Measurements from ENCODE around the gene CTU2.
"Not testable (repeated sequence)": the region's sequence is repeated elsewhere in the genome, so short reads cannot be mapped to it uniquely, and the experiment has no call there.

CTU2 gene

GRCh38 chr16:88706229-88706964 is at the start of gene CTU2, which contains the start of gene RNF166:
TSS of gene CTU2 (plus strand) at chr16:88706503. CDS start at chr16:88706531, 28 bp downstream.
TSS of gene RNF166 (minus strand) at chr16:88706408. CDS start at chr16:88706325, 83 bp downstream.
- DNase-seq, result peak; percentile 94

DNA sequence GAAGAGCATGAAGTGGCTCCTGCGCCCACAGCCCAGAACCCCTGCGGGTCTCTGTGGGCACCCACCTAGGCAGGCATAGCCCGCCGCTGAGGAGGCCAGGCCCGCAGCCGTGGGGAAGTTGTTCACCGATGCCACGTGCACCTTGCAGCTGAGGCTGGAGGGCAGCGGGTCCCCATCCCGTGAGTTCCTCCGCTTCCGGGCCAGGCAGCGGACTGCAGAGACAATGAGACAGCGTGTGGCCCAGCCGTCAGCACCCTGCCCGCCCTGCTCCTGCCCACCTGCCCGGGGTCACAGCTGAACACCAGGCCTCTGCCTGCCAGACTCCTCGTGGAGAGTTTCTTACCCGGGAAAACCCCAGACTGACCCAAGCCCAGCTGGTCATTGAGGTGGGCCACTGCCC is 48.9 kb upstream of the CTU2 start:
- no peak for DNase-seq

DNA sequence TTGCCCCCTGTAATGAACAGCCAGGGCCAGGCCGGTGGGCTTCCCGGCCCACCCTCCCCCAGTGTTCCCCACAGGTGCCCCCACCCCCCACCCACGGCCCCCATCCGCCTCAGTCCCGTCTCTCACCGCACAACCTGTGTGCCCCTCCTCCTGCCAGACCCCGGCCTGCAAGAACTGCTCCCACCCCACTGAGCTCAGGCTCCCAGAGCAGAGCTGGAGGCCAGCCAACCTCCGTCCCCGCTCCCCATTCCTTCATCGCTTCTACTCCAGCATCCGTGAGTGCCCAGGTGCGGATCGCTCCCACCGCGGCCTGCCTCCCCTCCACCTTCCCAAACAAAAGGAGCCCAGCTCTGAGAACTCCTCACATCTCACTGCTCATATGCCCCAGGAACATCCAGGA is 47.6 kb upstream of the CTU2 start:
- DNase-seq, result no peak

- DNase-seq, result no peak
Observed at GRCh38 chr16:88659160-88659559, 47.1 kb upstream of the CTU2 start.

- no peak for DNase-seq
Observed at GRCh38 chr16:88661468-88661867, 44.8 kb upstream of the CTU2 start.

DNA sequence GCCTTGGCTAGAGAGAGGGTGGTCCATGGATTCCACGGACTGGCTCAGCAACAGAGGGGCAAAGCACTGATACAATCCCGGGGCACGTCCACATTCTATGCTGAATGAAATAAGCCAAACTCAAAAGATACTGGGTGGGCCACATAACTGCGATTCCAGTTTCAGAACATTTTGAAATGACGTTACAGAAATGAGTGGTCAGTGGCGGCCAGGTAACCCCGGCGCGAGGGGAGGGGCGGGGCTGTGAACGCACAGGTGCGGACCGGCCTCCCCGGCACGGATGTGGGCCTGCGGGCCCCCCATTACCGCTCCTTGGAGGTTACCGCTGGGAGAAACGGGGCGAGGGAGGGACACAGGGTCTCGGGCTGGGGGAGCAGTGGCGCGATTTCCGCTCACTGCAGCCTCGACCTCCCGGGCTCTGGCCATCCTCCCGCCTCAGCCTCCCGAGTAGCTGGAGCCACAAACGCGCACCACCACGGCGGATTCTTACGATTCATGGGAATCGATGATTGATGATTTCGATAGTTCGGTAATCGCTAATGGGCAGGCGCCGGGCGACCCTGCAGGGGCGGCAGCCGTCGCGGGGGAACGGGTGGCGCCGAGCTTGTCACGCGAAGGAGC is 44.0 kb upstream of the CTU2 start:
- DNase-seq, result no peak

DNA sequence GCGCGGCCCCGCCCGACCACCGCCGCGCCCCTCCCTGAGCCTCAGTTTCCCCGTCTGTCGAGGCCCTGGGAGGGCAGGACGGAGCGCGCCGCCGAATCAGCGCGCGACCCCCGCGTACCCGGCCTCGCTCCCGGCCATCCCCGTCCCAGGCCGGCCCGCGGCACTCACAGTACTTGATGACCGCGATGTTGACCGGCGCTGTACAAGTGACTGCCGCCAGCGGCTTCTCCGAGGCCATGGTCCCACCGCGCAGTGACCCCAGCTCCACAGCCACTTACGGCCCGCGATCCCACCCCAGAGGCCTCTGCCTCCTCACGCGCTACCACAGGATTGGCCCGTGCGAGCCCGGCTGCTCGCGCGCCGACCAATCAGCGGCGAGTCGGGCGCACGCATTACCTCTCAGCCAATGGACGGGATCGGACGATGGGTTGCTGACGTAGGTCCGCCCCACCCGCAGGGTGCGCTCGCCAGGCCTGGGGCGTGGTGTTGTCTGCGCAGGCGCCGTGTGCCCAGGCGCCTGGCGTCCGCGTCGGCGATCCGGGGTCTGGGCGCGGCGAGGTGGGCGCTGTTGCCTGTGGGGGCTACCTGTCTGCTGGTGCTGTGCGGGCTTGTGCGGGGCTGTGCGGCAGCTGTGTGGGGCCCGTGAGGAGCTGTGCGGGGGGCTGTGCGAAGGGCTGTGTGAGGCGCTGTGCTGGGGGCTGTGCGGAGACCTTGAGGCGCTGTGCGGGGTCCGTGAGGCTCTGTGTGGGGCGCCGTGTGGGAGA is 43.3 kb upstream of the CTU2 start, which contains the start of gene MVD:
TSS of gene MVD (minus strand) at position 249 of the 764 bp plus-strand sequence. CDS start at position 238, 11 bp downstream.
- DNase-seq, result peak; percentile 96

- DNase-seq, result no peak
Observed at GRCh38 chr16:88665148-88665547, 41.2 kb upstream of the CTU2 start.

DNA sequence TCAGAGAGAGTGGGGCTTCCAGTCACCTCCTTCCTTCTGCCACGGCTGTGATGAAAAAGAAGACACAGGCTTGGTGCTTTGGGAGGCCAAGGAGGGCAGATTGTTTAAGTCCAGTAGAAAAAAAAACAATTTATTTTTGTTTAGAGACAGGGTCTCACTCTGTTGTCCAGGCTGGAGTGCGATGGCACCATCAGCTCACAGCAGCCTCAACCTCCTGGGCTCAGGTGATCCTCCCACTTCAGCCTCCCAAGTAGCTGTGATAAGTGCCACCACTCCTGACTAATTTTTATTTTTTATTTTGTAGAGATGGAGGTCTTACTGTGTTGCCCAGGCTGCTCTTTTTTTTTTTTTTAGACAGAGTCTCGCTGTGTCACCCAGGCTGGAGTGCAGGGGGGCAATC is 40.7 kb upstream of the CTU2 start:
- no peak for DNase-seq

DNA sequence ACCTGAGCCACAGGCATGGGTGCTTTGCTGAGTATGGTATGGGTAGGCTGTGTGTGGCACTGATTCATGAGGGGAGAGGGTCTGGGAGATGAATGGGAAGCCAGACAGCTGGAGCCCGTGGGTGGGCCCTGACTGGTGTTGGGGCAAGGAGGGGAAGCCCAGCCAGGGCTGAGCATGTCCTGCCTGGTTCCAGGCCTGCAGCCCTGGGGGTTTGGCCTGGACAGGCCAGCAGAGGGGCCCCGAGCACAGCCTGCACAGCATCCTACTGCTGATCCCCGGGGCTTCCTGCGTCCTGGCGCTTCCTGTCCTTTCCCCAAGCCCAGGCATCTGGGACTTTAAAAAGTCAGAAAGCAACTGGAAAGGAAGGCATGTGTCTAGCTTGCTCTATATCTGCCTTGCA is 38.8 kb upstream of the CTU2 start:
- no peak for DNase-seq

- not testable (repeated sequence) for DNase-seq
Observed at GRCh38 chr16:88669493-88669892, 36.8 kb upstream of the CTU2 start.

DNA sequence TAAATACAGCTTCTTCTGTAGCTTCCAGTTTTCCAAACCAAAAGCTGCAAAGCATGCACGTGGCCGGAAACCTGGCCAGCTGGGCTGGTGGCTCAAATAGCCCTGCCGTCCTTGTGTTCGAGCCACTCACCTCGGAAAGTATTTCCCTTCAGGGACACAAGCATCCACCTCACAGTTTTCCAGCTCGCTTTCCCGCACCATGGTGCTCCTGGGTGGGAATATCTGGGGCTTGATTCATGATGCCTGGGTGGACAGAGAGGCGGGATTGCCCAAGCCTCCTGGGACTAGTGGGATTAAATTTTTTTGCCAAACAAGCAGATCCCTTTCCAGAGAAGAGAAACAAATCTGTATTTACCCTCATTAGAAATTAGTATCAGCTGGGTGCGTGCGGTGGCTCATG is 36.3 kb upstream of the CTU2 start:
- no peak for DNase-seq

DNA sequence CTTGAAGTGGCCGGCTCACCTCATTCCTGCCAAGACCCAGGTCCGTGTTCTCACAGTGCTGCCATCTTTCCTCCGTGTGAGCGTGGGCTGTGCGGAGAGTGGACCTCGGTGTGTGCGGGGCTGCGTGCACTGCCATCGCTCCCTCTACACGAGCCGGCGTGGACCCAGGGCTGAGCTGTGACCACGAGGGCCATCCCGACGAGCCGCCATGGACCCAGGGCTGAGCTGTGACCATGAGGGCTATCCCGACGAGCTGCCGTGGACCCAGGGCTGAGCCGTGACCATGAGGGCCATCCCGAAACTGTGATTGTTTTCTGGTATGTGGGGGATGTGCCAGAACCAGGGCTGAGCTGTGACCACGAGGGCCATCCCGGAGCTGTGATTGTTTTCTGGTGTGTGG is 34.5 kb upstream of the CTU2 start:
- DNase-seq, result no peak

GRCh38 chr16:88672776-88673175 is 33.5 kb upstream of the CTU2 start:
- no peak for DNase-seq

GRCh38 chr16:88673716-88674379 is 32.5 kb upstream of the CTU2 start:
- DNase-seq, result no peak

GRCh38 chr16:88676502-88677242 is 29.6 kb upstream of the CTU2 start:
- no peak for DNase-seq

GRCh38 chr16:88677721-88678120 is 28.6 kb upstream of the CTU2 start:
- no peak for DNase-seq

GRCh38 chr16:88678224-88678979 is 27.9 kb upstream of the CTU2 start:
- DNase-seq, result no peak

DNA sequence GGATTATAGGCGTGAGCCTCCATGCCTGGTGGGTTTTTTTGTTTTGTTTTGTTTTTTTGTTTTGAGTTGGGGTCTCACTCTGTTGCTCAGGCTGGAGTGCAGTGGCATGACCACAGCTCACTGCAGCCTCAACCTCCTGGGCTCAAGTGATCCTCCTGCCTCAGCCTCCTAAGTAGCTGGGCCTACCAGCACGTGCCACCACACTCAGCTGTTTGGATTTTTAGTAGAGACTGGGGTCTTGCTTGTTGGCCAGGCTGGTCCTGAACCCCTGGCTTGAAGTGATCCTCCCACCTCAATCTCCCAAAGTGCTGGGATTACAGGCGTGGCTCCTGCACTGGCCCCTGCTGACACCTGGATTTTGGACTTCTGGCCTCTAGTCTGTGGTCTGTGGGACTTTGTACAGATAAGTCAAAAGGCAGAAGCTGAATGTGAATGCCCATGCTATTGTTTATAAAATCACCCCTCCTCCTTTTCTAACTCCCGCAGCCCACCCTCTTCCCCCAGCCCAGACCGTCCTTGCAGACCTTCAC is 25.7 kb upstream of the CTU2 start:
- no peak for DNase-seq

DNA sequence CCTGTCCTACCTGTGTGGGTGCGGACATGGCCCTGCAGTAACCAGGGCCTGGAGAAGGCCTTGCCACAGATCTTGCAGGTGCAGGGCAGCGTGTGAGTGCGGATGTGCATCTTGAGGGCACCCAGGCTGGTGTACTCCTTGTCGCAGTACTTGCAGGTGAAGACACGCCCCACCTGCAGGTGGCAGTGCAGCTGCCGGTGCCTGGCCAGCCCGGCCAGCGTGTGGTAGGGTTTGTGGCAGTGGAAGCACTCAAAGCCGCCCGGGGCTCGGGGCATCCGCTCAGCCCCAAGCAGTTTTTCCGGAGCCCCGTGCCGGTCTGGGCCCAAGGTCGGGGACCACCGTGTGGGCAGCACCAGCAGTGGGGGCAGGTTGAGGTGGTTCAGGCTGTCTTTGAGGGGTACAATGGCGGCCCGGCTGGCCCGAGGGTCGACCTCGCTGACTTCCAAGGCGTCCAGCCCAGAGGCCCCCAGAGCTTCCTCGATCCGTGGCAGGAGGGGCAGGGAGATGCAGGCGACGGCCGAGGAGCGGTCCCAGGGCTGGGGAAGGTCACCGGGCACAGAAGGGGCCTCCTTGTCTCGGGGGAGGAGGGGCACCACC is 25.1 kb upstream of the CTU2 start:
- peak; percentile 67 for DNase-seq
